Measurements from ENCODE around the gene TTC23. TPM values are rescaled to one million over a fixed set of nuclear protein-coding genes. Genes with fewer than 3 reads are reported as not detected.

The TTC23 gene
- total RNA-seq, 8 experiments from 2014 or later, result 9.5 to 46.0 (median 20.8) TPM

DNA sequence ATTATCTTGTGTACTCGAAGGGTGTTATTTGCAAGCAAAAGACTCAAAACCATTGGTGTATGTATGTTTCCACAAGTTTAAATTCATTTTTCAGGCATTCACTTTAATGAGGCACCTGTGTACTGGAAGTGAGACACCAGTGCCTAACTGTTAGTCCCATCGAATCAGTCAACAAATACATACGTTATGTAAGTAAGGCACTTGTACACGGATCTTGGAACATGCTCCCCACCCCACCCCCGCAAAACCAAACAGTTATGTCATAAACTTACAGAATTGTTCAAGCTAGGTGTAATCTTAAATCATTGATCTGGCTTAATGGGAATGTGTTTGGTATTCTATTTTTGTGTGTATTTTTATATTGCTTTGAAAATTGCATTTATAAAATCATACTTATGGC is 19.1 kb upstream of the TTC23 start:
- in situ Hi-C loops (cut with MboI; ENCODE audit: low pct_unique_long_range_greater_than_20kb in 2 of 9, low sequenced_read_pairs in 9 of 9, unreplicated experiment in 9 of 9), result loop anchor here in 1 of 9 experiments (25.0 kb wide), 1 partner anchor 469 kb away; the partner anchor contains the start of gene LYSMD4
- 40 to 90% (median 80%) methylated on average over 2 to 5 of the region's 5 CpGs; no CpG with 5 or more reads in 2 of the 10 experiments for WGBS, 10 experiments
- no peak for ATAC-seq (replicated peaks in 6 of 8)
- Histone ChIP-seq H3K27ac (no peak overlapping the region), H3K4me3 (no peak overlapping the region), H3K4me1 (replicated peaks in 1 of 2) (no peaks in the 10 kb centered on the region)

DNA sequence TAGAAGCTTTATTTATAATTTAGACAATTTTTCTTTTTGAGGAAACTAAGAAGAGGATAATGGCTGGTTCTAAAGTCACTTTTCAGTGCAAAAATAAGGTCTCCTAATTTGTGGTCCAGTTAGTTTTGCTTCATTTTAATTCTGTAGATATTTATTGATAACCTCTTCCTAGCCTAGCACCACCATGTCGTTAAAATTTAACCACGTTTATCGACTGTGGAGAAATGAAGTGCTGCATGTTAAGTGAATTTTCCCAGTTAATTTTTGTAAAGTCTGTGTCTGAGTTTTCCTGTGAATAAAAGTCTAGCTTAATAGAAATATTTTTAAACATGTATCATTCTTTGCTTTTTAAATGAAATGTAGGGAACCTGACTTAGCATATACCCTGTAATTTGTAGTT is 18.6 kb upstream of the TTC23 start:
- Histone ChIP-seq H3K4me1 (replicated peaks in 1 of 2) (no peaks in the 10 kb centered on the region), H3K27ac (no peak overlapping the region), H3K4me3 (no peak overlapping the region)
- WGBS, 10 experiments, result 75 to 100% (median 95%) methylated on average over 1 to 3 of the region's 3 CpGs
- in situ Hi-C loops (cut with MboI; ENCODE audit: low pct_unique_long_range_greater_than_20kb in 2 of 9, low sequenced_read_pairs in 9 of 9, unreplicated experiment in 9 of 9), result loop anchor here in 1 of 9 experiments (25.0 kb wide), 1 partner anchor 469 kb away; the partner anchor contains the start of gene LYSMD4
- ATAC-seq (replicated peaks in 6 of 8), result no peak

DNA sequence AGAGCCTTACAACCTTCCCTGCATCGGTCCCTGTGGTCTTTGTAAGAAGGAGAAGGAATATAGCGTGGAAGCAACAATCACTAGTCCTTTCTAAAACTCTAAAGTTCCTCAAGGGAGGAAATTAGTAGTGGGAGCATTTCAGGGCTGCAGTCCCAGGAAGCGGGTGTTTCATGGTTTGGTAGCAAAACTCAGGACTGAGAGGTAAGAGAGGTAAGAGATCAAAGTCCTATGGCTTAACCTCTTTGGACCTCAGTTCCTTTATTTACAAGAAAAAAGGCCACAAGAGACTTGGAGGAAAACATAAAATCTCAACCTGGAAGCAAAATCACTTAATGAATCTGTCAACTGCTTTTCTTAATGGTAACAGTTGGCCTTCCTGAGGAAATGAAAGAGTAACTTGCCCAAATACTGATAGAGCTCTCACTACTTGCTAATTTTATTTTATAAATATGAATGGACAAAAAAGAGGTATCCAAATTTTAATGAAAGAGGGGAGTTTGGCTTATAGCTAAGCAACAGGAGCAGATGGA is 16.2 kb upstream of the TTC23 start:
- WGBS, 10 experiments, result 83 to 100% (median 100%) methylated on average over 1 to 3 of the region's 3 CpGs; no CpG with 5 or more reads in 2 of the 10 experiments
- Histone ChIP-seq H3K4me3 (no peak overlapping the region), H3K4me1 (replicated peaks in 1 of 2) (no peaks in the 10 kb centered on the region), H3K27ac (no peak overlapping the region)
- no peak for ATAC-seq (replicated peaks in 6 of 8)
- in situ Hi-C loops (cut with MboI; ENCODE audit: low pct_unique_long_range_greater_than_20kb in 2 of 9, low sequenced_read_pairs in 9 of 9, unreplicated experiment in 9 of 9), result loop anchor here in 1 of 9 experiments (25.0 kb wide), 1 partner anchor 472 kb away; the partner anchor contains the start of gene LYSMD4

DNA sequence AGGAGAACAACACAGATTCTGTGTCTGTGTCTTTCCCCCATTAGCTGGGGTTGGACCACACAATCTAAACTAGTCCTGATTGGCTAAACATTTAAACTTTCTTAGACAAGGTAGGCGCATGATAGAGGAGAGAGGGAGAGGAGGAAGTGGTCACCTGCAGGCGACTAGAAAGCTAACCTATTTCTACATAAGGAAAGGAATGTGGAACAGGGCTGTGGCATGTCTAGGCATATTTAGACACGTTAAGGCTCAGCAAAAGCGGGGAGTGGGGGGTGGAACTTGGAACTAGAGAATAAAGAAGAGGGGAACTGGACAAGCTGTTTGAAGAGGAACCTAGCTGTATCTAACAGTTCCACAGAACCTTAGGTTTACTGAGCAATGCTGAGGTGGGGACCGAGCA is 14.7 kb upstream of the TTC23 start:
- ATAC-seq (replicated peaks in 6 of 8), result no peak
- Histone ChIP-seq H3K27ac (no peak overlapping the region), H3K4me1 (replicated peaks in 1 of 2) (no peaks in the 10 kb centered on the region), H3K4me3 (no peak overlapping the region)
- in situ Hi-C loops (cut with MboI; ENCODE audit: low pct_unique_long_range_greater_than_20kb in 2 of 9, low sequenced_read_pairs in 9 of 9, unreplicated experiment in 9 of 9), result loop anchor here in 1 of 9 experiments (25.0 kb wide), 1 partner anchor 473 kb away; the partner anchor contains the start of gene LYSMD4
- 57 to 100% (median 83%) methylated on average over 1 to 4 of the region's 5 CpGs; no CpG with 5 or more reads in 1 of the 10 experiments for WGBS, 10 experiments

DNA sequence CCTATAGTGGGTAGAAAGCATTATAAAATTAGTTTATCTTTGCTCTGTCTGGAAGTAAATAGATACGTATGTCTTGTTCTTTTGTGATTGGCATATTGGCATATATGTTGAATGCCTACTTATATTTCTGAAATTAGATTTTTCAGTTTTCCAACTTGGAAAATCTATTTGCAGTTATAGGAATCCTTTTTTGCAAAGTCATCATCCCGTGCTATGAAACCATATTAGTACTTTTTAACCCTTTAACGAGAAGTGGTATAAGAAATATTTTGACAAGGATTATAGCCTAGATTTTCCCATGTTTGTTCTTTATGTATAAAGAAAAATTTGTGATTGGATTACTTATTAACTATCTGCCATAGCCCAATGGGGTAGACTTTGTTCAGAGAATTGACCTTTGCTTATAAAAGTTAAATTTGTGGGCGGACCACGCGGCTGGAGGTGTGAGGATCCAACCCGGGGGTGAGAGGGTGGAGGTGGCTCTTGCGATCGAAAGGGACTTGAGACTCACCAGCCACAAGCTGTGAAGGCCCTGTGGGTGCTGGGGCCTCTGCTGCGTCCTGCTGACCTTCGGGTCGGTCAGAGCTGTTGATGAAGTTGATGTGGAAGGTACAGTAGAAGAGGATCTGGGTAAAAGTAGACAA is 7.8 kb upstream of the TTC23 start:
- Histone ChIP-seq H3K4me3 (no peak overlapping the region), H3K27ac (no peak overlapping the region), H3K4me1 (replicated peaks in 1 of 2) (peaks cover 5% of the 10 kb centered on the region in 2 donors)
- in situ Hi-C loops (cut with MboI; ENCODE audit: low pct_unique_long_range_greater_than_20kb in 2 of 9, low sequenced_read_pairs in 9 of 9, unreplicated experiment in 9 of 9), result loop anchor here in 1 of 9 experiments (25.0 kb wide), 1 partner anchor 480 kb away; the partner anchor contains the start of gene LYSMD4
- ATAC-seq (replicated peaks in 6 of 8), result no peak
- 87 to 98% (median 93%) methylated on average over 2 to 12 of the region's 12 CpGs for WGBS, 10 experiments

DNA sequence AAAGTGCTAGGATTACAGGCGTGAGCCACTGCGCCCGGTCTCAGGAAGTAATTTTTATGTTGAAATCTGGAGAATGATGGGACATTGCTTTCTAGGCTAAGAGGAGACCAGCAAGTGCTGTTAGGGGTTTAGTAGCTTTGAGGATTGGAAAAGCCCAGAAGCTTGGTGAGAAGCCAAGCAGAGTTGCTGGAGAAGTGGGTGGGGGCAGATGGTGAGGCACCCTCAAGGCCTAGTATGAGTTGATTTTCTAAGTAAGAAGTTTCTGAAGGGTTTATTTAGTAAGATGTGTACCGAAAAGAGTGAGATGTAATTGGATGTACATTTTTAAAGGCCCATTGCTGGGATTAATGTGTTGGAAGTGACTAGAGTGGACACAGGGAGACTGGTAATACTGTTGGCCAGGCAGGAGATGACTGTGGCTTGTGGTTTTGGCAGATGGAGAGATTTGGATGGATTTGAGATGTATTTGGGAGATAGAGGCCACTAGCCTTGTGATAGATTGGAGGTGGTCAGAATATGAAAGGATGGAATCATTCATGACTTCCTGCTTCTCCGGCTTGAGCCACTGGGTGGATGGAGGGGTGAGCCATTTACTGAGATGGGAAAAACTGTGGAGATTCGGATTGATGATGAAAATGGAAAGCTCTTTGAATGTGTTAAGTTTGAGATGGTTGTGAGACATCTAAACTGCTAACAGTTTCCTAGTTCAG is 4.2 kb upstream of the TTC23 start:
- no peak overlapping the region for H3K4me3 ChIP-seq
- in situ Hi-C loops (cut with MboI; ENCODE audit: low pct_unique_long_range_greater_than_20kb in 2 of 9, low sequenced_read_pairs in 9 of 9, unreplicated experiment in 9 of 9), result loop anchor here in 1 of 9 experiments (25.0 kb wide), 1 partner anchor 484 kb away; the partner anchor contains the start of gene LYSMD4
- WGBS, 10 experiments, result 57 to 100% (median 100%) methylated on average over 1 to 5 of the region's 6 CpGs; no CpG with 5 or more reads in 3 of the 10 experiments
- H3K4me1 ChIP-seq (replicated peaks in 1 of 2), result peaks cover 5 to 8% of the 10 kb centered on the region in 2 donors
- no peak overlapping the region for H3K27ac ChIP-seq
- ATAC-seq (replicated peaks in 6 of 8), result no peak

DNA sequence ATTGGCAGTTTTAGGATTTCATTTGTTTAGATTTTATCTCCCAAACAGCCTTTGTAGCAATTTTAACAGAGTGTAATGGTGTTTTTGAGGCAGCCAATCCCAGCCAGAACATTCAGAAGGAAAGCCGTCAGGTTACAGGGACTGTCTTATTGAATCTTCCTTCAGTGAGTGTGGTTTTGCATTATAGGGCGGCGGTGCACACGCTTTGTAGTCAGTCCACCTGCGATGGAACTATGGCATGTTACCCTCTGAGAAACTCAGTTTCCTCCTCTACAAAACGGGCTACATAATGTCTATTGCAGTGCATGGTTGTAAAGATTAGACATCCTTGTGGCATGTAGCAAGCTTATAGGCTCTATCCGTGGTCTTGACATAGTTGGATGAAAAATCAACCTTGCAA is 2.9 kb upstream of the TTC23 start:
- ATAC-seq (replicated peaks in 6 of 8), result no peak
- in situ Hi-C loops (cut with MboI; ENCODE audit: low pct_unique_long_range_greater_than_20kb in 2 of 9, low sequenced_read_pairs in 9 of 9, unreplicated experiment in 9 of 9), result loop anchor here in 1 of 9 experiments (25.0 kb wide), 1 partner anchor 485 kb away; the partner anchor contains the start of gene LYSMD4
- H3K4me3 ChIP-seq, result peak overlapping the region; percentile 66 to 95 (median 88)
- no peak overlapping the region for H3K27ac ChIP-seq
- H3K4me1 ChIP-seq (replicated peaks in 1 of 2), result peaks cover 5 to 8% of the 10 kb centered on the region in 2 donors
- 53 to 93% (median 78%) methylated on average over 1 to 7 of the region's 7 CpGs; no CpG with 5 or more reads in 2 of the 10 experiments for WGBS, 10 experiments

DNA sequence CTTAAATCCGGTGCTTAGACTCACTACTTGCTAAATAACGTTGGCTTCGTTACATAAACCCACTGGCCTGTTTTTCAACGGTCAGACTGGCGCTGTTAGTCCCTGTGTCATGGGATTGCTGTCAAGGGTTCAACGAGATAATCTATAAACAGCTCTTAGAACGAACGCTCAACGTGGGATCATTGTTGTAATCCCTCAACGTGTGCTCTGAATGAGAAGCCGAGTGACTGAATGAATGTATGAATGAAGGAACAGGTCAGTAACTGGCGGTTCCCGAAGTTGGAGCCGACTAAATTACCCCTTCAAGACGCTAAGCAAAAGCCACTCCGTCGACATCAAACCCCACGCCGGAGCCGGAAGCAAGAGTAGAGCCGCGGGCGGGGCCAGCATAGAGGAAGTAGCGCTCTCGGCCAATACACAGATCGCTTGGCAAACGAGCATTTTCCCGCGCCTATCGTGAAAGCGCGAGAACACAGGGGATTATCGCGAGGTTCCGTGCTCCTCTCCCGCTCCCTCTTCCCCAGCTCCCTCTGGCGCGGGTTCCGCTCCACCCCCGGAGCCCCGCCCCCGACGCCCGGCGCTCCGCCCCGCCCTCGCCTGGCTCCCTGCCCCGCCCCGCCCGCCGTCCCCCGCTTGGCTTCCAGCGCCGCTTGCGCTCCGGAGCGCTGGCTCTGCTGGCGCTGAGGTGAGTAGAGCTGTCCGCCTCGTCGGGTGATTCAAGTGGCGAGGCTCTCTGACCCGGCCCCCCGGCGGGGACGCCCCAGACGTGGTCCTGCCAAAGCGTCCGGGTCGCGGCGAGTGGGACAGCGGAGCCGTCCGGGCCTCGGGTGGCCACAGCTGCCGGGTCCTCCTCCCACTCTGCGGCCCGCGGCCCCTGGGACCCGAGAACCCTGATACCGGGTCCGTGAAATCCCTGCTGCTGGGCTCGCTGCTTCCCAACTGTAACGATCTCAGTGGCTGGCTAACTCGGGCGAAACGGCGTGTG is 1.8 kb upstream of the TTC23 start, which contains the start of gene LRRC28:
LRRC28 (plus strand) TSS at position 625 of the 985 bp plus-strand sequence. CDS start 4,477 bp downstream, outside the sequence.
- Histone ChIP-seq H3K4me3 (peak within 1 kb of the TSS; percentile 66 to 95 (median 88)), H3K27ac (peak within 1 kb of the TSS; percentile 90 to 96), H3K4me1 (replicated peaks in 1 of 2) (peaks cover 5 to 8% of the 10 kb centered on the region in 2 donors)
- ATAC-seq (replicated peaks in 6 of 8), result peak; percentile 92 to 99 (median 98)
- in situ Hi-C loops (cut with MboI; ENCODE audit: low pct_unique_long_range_greater_than_20kb in 2 of 9, low sequenced_read_pairs in 9 of 9, unreplicated experiment in 9 of 9), result loop anchor here in 1 of 9 experiments (25.0 kb wide), 1 partner anchor 486 kb away; the partner anchor contains the start of gene LYSMD4
- 0% methylated on average over 1 to 14 of the region's 90 CpGs for WGBS, 10 experiments

DNA sequence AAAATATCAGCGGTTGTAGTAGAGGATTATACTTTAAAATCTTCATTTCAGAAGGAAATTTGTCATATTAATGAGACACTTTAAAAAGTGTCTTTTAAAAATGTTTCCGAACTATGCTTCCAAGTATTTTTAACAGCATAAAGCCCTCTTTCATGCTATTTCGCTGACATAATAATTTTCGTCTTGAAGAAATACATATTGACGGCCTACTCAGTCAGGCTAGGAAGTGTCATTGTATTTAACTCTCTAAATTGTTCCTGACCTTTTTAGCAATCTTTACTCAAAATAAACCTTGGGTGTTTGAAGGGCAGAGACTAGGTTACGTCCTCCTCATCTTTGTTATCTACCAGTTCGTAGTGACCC is 1.1 kb upstream of the TTC23 start:
- no peak for ATAC-seq (replicated peaks in 6 of 8)
- H3K4me1 ChIP-seq (replicated peaks in 1 of 2), result peaks cover 5 to 8% of the 10 kb centered on the region in 2 donors
- H3K4me3 ChIP-seq, result peak overlapping the region; percentile 64 to 95 (median 77)
- in situ Hi-C loops (cut with MboI; ENCODE audit: low pct_unique_long_range_greater_than_20kb in 2 of 9, low sequenced_read_pairs in 9 of 9, unreplicated experiment in 9 of 9), result loop anchor here in 1 of 9 experiments (25.0 kb wide), 1 partner anchor 487 kb away; the partner anchor contains the start of gene LYSMD4
- H3K27ac ChIP-seq, result peak overlapping the region; percentile 90 to 96
- WGBS, 10 experiments, result 0 to 17% (median 3%) methylated on average over 2 to 7 of the region's 7 CpGs

DNA sequence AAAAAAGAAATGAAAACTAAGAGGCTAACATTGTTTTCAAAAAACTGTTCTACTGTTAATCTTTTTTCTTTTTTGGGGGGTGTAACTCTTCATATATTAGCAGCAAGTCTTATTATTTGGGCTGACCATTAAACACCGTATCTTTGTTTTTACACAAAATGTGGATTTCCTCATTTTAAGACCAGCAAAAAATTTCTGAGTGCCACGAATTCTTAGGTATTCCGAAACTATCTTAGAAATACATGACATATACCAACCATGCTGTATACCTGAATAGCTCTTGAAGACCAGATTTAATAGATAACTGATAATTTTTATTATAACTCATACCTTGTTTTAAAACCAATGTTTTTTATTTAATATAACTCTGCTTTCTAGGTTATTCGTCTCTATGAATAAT is 620 bp upstream of the TTC23 start:
- ATAC-seq (replicated peaks in 6 of 8), result no peak
- peak overlapping the region in 1 of 2 donors; percentile 96 for H3K27ac ChIP-seq
- H3K4me1 ChIP-seq (replicated peaks in 1 of 2), result peaks cover 5 to 8% of the 10 kb centered on the region in 2 donors
- 0 to 19% (median 7%) methylated on average over 1 to 4 of the region's 4 CpGs for WGBS, 10 experiments
- H3K4me3 ChIP-seq, result peak overlapping the region; percentile 64 to 95 (median 77)
- in situ Hi-C loops (cut with MboI; ENCODE audit: low pct_unique_long_range_greater_than_20kb in 2 of 9, low sequenced_read_pairs in 9 of 9, unreplicated experiment in 9 of 9), result loop anchor here in 1 of 9 experiments (25.0 kb wide), 1 partner anchor 487 kb away; the partner anchor contains the start of gene LYSMD4

DNA sequence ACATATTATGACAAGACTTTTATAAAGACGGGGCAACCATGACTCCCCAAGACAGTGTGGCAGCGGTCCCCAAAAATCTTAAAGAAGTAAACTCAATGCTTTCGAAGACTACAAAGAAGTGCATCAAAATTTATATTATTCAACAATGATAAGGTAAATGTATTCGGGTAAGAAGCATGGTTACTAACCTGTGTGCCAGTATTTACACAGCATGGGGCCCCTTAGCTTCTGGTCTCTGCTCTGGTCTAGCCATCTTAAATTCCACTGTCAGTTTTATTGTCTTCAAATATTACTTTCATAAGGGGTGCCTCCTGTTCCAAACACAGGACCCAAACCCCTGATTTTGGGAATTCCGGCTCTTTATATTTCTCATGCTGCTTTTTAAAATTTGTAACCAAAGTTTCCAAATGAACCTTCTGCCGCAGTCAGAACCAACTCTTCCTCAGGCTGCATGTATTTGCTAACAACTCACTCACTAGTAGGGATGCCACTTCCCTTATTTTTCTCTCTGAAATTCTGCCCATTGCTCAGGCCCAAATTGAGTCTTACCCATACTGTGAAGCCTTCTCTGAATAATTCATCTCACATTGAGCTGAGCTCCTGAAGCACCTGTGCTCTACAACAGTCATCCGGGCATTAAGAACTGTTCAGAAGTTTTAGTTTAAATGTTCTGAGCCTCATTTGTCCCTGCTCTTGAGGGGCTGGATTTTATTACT is 1.2 kb downstream of the TTC23 start:
- Histone ChIP-seq H3K4me1 (replicated peaks in 1 of 2) (peaks cover 5 to 8% of the 10 kb centered on the region in 2 donors), H3K4me3 (peak overlapping the region in 2 of 5 donors; percentile 3 to 94), H3K27ac (no peak overlapping the region)
- 10 to 83% (median 66%) methylated on average over 2 to 7 of the region's 7 CpGs for WGBS, 10 experiments
- ATAC-seq (replicated peaks in 6 of 8), result no peak
- in situ Hi-C loops (cut with MboI; ENCODE audit: low pct_unique_long_range_greater_than_20kb in 2 of 9, low sequenced_read_pairs in 9 of 9, unreplicated experiment in 9 of 9), result no loop called here
